ENCODE results near the gene UNC5CL.
"Not testable (repeated sequence)": the region's sequence is repeated elsewhere in the genome, so short reads cannot be mapped to it uniquely, and the experiment has no call there.

The UNC5CL gene

DNA sequence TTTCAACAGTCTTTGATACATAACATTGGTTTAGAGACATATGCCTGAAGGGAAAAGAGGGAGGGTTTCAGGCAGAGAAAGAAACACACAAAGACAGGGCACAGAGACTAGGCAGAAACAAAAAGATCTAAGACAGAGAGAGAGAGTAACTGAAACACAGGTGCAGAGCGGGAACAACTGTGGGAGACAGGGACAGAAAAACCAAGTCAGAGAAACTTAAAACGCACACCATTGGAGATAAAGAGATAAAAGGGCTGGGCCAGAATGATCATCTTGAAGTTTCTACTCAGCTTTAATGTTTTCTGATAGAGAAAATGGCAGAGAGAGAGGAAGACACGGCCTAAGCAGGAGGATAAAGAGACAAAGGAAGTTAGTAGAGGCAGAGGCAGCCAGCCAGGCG, 11.8 kb downstream of the UNC5CL start:
- Histone ChIP-seq H3K9ac (peak overlapping the region; percentile 84 to 93 (median 88); a peak in 21 of 22 replicates), H3K27me3 (no peaks in the 10 kb centered on the region), H3K36me3 (peaks cover 0 to 14% (median 0%) of the 10 kb centered on the region in 11 experiments; a peak in 4 of 22 replicates), H4K20me1 (no peaks in the 10 kb centered on the region), H3K27ac (peak overlapping the region; percentile 41 to 97 (median 95); a peak in 21 of 22 replicates), H3K4me3 (peak overlapping the region; percentile 55 to 75 (median 65)), H3K4me2 (peak overlapping the region; percentile 92 to 99 (median 95)), H3K4me1 (peaks cover 34 to 55% (median 42%) of the 10 kb centered on the region in 10 experiments), H3K9me3 (replicated peaks in 1 of 11) (no peaks in the 10 kb centered on the region)
- no peak for TF ChIP-seq Cebpa-rat (IDR thresholded peaks at IDR 0.05)

DNA sequence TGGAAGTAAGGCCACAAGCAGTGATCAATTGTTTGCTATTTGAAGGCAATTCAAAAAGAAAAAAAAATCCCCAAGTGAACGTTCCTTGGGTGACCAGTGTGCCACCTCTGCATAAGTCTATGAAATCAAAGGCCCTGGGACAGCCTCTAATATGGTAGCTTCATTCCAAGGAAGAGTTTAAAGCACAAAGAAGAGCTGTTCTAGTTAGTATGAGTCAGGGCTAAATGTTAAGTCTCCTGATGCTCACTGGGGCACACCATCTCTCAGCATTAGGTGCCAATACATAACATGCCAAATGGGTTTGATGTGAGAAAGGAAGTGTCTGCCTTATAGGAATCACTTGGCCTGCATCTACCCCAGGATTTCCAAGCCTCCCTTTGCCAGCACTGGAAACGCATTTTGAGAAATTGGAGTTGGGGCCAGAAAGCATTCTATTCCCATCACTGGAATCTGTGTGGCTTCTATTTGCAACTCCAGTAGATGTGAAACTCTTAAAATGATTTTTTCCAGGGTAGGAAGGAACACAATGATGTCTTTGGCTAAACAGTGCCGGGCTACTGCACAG, 13.0 kb downstream of the UNC5CL start:
- peaks cover 0 to 14% (median 0%) of the 10 kb centered on the region in 11 experiments; a peak in 4 of 22 replicates for H3K36me3 ChIP-seq
- peak overlapping the region; percentile 92 to 99 (median 95) for H3K4me2 ChIP-seq
- peaks cover 34 to 55% (median 42%) of the 10 kb centered on the region in 10 experiments for H3K4me1 ChIP-seq
- no peaks in the 10 kb centered on the region for H4K20me1 ChIP-seq
- no peak for TF ChIP-seq Cebpa-rat (IDR thresholded peaks at IDR 0.05)
- no peaks in the 10 kb centered on the region for H3K27me3 ChIP-seq
- H3K9ac ChIP-seq: peak overlapping the region in 7 of 11 experiments; percentile 26 to 93 (median 90); a peak in 6 of 22 replicates
- no peaks in the 10 kb centered on the region for H3K9me3 ChIP-seq (replicated peaks in 1 of 11)
- H3K4me3 ChIP-seq: peak overlapping the region in 6 of 10 experiments; percentile 63 to 75 (median 70); a peak in 4 of 20 replicates
- peak overlapping the region in 3 of 11 experiments; percentile 95; a peak in 2 of 22 replicates for H3K27ac ChIP-seq

DNA sequence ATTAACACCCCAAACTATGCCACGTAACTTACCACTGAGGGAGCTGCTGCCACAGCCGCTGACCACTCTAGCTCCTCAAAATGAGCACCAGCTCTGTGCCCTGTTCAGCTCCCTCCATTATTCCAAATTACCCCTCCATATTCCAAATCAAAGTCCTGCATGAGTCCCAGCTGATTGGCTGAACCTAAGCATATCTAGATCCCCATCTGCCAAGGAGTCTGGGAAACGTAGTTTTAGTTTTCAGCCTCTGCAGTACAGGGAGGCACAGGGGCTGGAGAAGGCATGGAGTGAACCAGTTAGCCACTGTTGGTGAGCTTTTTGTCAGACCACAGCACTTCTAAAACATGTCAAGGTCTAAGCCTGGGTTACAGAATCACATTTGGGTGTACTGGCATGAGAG, 15.9 kb downstream of the UNC5CL start:
- H3K9me3 ChIP-seq (replicated peaks in 1 of 11): peaks cover 0 to 10% (median 0%) of the 10 kb centered on the region in 11 experiments; a peak in 5 of 22 replicates
- H3K4me3 ChIP-seq: no peak overlapping the region
- H3K4me1 ChIP-seq: peaks cover 17 to 27% (median 19%) of the 10 kb centered on the region in 10 experiments
- no peak for TF ChIP-seq Cebpa-rat (IDR thresholded peaks at IDR 0.05)
- no peak overlapping the region for H3K4me2 ChIP-seq
- H3K9ac ChIP-seq: no peak overlapping the region
- H4K20me1 ChIP-seq: no peaks in the 10 kb centered on the region
- no peak overlapping the region for H3K27ac ChIP-seq
- H3K27me3 ChIP-seq: no peaks in the 10 kb centered on the region
- H3K36me3 ChIP-seq: peaks cover 0 to 19% (median 0%) of the 10 kb centered on the region in 11 experiments; a peak in 4 of 22 replicates

DNA sequence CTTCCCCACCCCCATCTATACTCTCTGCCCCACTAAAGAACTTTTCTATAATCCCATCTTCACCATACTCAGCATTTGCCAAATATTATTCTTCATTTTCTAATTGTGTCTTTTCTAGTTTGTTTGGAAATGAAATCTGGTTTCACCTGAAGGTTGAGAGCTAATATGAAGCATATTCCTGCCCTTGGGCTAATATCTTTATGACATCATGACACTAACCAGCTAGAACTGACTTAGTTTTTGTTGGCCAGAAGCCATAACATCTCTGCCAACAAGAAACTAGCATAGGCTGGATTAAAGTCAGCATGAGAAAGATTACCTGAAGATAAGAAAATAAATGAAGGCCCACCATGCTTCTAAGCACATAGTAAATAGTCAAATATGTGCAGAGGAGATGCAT, 16.7 kb downstream of the UNC5CL start:
- peaks cover 17 to 27% (median 18%) of the 10 kb centered on the region in 10 experiments for H3K4me1 ChIP-seq
- H3K36me3 ChIP-seq: peaks cover 0 to 19% (median 0%) of the 10 kb centered on the region in 11 experiments; a peak in 4 of 22 replicates
- H3K27me3 ChIP-seq: no peaks in the 10 kb centered on the region
- no peak overlapping the region for H3K9ac ChIP-seq
- no peaks in the 10 kb centered on the region for H4K20me1 ChIP-seq
- H3K4me3 ChIP-seq: no peak overlapping the region
- peaks cover 0 to 10% (median 0%) of the 10 kb centered on the region in 11 experiments; a peak in 5 of 22 replicates for H3K9me3 ChIP-seq (replicated peaks in 1 of 11)
- TF ChIP-seq Cebpa-rat (IDR thresholded peaks at IDR 0.05): no peak
- H3K27ac ChIP-seq: no peak overlapping the region
- H3K4me2 ChIP-seq: no peak overlapping the region

DNA sequence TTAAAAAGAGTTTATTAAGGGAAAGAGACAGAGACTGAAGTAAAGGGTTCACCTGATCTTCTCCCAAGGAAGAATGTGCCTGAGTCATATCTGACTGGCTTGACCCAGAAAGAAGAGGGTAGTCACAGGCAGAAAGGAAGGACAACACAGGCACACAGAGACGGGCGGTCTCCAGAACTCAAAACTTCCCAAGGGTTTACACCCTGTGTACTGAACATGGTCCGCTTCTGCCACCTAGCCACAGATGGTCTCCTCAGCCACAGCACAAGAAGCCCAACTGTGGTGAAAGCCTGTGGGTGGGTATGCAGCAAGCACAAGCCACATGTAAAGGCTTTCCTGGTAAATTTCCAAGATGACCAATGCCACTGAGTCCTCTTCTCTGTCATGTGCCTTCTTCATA, 17.2 kb downstream of the UNC5CL start:
- Histone ChIP-seq H3K9ac (no peak overlapping the region), H3K36me3 (peaks cover 0 to 19% (median 0%) of the 10 kb centered on the region in 11 experiments; a peak in 4 of 22 replicates), H3K4me3 (no peak overlapping the region), H4K20me1 (no peaks in the 10 kb centered on the region), H3K4me1 (peaks cover 13 to 22% (median 14%) of the 10 kb centered on the region in 10 experiments), H3K4me2 (no peak overlapping the region), H3K27me3 (no peaks in the 10 kb centered on the region), H3K9me3 (replicated peaks in 1 of 11) (peaks cover 0 to 10% (median 0%) of the 10 kb centered on the region in 11 experiments; a peak in 5 of 22 replicates), H3K27ac (no peak overlapping the region)
- TF ChIP-seq Cebpa-rat (IDR thresholded peaks at IDR 0.05): no peak

DNA sequence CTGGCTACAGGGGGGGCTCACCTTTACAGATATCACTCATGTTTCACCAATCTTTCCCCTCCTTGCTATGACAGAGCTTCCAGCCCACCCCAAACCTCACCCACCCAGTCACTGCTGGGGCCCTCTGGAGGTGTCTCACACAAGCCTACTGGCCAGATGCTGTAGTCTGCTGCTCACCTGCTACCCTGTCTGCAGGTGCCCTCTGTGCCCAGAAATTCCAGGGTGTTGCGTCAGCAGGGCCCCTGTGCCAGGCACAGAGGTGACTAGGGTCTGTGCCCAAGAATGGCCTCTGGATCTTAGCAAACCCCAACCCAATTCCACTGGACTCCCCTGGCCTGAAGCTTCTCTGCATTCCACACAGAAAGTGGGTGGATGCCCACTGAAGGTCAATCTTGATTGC, 21.4 kb downstream of the UNC5CL start:
- H3K4me2 ChIP-seq: no peak overlapping the region
- peaks cover 0 to 10% (median 0%) of the 10 kb centered on the region in 11 experiments; a peak in 5 of 22 replicates for H3K9me3 ChIP-seq (replicated peaks in 1 of 11)
- H4K20me1 ChIP-seq: no peaks in the 10 kb centered on the region
- no peak for TF ChIP-seq Cebpa-rat (IDR thresholded peaks at IDR 0.05)
- peaks cover 0 to 10% (median 0%) of the 10 kb centered on the region in 11 experiments; a peak in 1 of 22 replicates for H3K36me3 ChIP-seq
- H3K9ac ChIP-seq: no peak overlapping the region
- no peaks in the 10 kb centered on the region for H3K27me3 ChIP-seq
- no peak overlapping the region for H3K27ac ChIP-seq
- no peaks in the 10 kb centered on the region for H3K4me1 ChIP-seq
- no peak overlapping the region for H3K4me3 ChIP-seq

DNA sequence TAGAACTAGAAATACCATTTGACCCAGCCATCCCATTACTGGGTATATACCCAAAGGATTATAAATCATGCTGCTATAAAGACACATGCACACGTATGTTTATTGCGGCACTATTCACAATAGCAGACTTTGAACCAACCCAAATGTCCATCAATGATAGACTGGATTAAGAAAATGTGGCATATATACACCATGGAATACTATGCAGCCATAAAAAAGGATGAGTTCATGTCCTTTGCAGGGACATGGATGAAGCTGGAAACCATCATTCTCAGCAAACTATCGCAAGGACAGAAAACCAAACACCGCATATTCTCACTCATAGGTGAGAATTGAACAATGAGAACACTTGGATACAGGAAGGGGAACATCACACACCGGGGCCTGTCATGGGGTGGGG, 23.2 kb downstream of the UNC5CL start:
- not testable (repeated sequence) for H3K9me3 ChIP-seq (replicated peaks in 1 of 11); H3K27ac ChIP-seq; H3K27me3 ChIP-seq; H3K4me1 ChIP-seq; H3K36me3 ChIP-seq; H3K4me2 ChIP-seq; H3K4me3 ChIP-seq; H3K9ac ChIP-seq; H4K20me1 ChIP-seq

DNA sequence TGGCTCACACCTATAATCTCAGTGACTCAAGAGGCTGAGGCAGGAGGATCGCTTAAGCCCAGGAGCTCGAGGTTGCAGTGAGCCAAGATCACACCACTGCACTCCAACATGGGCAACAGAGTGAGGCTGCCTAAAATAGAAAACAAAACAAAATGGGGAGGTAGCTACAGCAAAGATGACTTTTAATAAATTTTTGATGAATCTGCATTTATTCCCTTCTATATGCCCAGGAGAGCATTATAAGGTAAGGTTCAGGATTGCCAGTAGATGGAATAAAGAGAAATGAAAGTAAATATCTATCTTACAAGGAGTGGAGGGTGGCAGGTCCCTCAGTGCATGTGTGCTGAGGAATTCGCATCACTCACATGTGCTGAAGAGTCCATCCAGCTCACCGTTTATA, 24.2 kb downstream of the UNC5CL start:
- Histone ChIP-seq H4K20me1 (no peaks in the 10 kb centered on the region), H3K27me3 (no peaks in the 10 kb centered on the region), H3K36me3 (no peaks in the 10 kb centered on the region), H3K9ac (no peak overlapping the region), H3K4me3 (no peak overlapping the region), H3K27ac (no peak overlapping the region), H3K4me1 (no peaks in the 10 kb centered on the region), H3K9me3 (replicated peaks in 1 of 11) (no peaks in the 10 kb centered on the region), H3K4me2 (no peak overlapping the region)
- no peak for TF ChIP-seq Cebpa-rat (IDR thresholded peaks at IDR 0.05)

DNA sequence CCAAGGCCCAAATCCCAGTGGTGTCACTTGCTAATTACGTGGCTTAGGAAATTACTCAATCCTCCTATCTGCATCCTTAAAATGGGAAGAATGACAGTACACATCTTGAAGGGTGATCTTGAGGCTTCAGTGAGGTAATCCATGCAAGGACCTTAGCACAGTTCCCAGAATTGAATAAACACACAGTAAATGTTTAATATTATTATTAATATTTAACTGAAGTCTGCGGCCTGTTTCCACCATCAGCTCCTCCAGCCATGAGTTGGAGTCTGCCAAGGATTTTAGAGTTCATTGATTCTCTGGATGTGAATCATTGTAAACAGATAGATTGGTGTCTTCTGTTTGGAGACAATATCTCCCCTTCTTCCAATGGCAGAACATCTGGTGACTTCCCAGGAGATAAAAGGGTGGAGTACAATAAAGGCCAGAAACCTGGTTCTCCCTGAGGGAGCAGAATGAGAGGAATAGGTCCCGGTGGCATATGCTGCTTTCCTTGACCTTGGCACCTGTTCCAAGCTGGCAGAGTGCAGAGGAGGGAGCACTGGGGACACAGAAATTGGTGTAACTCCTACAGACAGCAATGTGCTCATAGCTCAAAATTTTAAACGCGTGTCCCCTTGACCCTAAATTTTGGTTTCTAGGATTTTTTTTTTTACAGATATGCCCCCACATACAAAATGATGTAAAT, 25.4 kb downstream of the UNC5CL start:
- Histone ChIP-seq H4K20me1 (no peaks in the 10 kb centered on the region), H3K27me3 (no peaks in the 10 kb centered on the region), H3K9ac (no peak overlapping the region), H3K27ac (no peak overlapping the region), H3K9me3 (replicated peaks in 1 of 11) (no peaks in the 10 kb centered on the region), H3K4me2 (no peak overlapping the region), H3K4me1 (no peaks in the 10 kb centered on the region), H3K36me3 (no peaks in the 10 kb centered on the region), H3K4me3 (no peak overlapping the region)
- no peak for TF ChIP-seq Cebpa-rat (IDR thresholded peaks at IDR 0.05)
